Measurements from ENCODE around the gene ACE.

DNA sequence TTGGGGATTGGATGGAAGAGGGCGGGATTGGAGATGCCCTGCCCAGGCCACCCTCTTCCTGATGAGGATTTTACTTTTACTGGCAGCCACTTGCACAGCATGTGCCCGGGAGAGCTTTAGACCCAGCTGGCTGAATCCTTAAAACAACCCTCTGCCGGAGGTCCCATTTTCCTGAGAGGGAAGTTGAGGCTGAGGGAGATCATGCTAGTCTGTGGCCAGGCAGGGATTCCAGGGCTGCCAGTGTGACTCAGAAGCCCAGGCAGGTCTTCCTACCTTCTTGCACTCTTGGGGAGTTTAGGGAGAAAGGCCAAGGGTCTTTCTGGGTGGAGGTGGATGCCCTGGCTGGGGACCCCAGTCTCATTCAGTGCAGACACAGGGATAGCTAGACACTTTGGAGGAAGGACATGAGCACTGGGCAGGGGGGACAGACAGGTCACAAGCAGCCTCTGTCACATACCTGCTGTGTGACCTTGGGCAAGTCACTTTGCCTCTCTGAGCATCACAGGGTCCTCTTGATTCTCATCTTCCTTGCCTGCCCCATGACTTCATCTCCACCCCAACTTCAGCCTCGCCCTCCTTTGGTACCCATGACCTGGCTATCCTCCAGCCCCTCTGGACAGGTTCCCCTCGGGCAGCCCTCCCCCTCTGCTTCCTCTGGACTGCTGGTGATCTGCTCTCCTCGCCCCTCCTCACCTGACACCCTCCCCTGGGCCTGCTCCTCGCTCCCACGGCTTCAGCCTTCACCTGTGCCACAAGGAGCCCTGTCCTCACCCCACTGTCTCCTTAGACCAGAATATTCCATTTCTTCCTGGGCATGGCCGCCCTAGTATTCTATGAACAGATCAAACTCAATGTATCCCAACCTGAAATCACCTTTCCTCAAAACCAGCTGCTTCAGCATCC lies 62.1 kb downstream of the ACE start:
- TF ChIP-seq ZNF274 (IDR thresholded peaks at IDR 0.05; ENCODE audit: low read length), result no peak
- no peak for TF ChIP-seq ZNF274 (tag by site-specific recombination; IDR thresholded peaks at IDR 0.05; ENCODE audit: borderline replicate concordance)
- TF ChIP-seq, protein P1, sequence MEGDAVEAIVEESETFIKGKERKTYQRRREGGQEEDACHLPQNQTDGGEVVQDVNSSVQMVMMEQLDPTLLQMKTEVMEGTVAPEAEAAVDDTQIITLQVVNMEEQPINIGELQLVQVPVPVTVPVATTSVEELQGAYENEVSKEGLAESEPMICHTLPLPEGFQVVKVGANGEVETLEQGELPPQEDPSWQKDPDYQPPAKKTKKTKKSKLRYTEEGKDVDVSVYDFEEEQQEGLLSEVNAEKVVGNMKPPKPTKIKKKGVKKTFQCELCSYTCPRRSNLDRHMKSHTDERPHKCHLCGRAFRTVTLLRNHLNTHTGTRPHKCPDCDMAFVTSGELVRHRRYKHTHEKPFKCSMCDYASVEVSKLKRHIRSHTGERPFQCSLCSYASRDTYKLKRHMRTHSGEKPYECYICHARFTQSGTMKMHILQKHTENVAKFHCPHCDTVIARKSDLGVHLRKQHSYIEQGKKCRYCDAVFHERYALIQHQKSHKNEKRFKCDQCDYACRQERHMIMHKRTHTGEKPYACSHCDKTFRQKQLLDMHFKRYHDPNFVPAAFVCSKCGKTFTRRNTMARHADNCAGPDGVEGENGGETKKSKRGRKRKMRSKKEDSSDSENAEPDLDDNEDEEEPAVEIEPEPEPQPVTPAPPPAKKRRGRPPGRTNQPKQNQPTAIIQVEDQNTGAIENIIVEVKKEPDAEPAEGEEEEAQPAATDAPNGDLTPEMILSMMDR (tag by site-specific recombination; IDR thresholded peaks at IDR 0.05), result no peak
- TF ChIP-seq ZNF37A (tag by site-specific recombination; IDR thresholded peaks at IDR 0.05), result no peak
- no peak for TF ChIP-seq TRIM28 (IDR thresholded peaks at IDR 0.05; ENCODE audit: borderline replicate concordance, low read length)
- no peak for TF ChIP-seq ZNF423 (tag by site-specific recombination; IDR thresholded peaks at IDR 0.05)
- TF ChIP-seq ZNF341 (tag by site-specific recombination; IDR thresholded peaks at IDR 0.05; ENCODE audit: low read depth), result no peak
- TF ChIP-seq, protein P2, sequence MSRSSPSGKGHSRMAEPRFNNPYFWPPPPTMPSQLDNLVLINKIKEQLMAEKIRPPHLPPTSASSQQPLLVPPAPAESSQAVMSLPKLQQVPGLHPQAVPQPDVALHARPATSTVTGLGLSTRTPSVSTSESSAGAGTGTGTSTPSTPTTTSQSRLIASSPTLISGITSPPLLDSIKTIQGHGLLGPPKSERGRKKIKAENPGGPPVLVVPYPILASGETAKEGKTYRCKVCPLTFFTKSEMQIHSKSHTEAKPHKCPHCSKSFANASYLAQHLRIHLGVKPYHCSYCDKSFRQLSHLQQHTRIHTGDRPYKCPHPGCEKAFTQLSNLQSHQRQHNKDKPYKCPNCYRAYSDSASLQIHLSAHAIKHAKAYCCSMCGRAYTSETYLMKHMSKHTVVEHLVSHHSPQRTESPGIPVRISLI (tag by site-specific recombination; IDR thresholded peaks at IDR 0.05), result no peak

Measured in HEK293 (cell line).